NCI-H82 (cell line): ENCODE results near the gene ZDHHC4.

ENCODE experiments used
- DNase-seq: peaks from one replicate; lab custom pipeline; 2025; lab: John Stamatoyannopoulos, UW

ZDHHC4 gene

DNA sequence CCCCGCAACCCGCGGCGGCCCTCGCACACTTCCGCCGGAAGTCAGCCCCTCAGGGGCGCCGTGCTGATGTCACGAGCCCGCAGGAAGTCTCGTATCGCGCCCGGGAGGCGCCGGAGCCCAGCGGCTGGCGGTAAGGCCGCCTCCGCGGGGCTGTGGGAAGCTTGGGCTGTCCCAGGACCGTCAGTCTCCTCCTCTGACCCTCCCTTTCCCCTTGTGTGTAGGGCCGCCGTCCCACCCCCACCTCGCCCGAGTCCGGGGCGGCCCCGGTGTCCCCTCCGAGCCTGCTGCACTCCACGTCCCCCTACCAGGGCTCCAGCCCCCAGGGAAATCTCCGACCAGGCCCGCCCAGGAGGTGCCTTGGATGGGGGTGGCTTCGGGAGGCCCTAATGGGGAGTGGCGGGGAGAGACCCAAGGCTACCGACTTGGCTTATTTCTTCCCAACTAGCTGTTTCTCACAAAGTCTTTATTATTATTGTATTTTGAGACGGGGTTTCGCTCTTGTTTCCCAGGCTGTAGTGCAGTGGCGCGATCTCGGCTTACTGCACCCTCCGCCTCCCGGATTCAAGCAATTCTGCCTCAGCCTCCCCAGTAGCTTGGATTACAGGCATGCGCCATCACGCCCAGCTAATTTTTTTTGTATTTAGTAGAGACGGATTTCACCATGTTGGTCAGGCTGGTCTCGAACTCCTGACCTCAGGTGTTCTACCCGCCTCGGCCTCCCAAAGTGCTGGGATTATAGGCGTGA lies at the start of gene ZDHHC4:
ZDHHC4 (plus strand) TSS at position 86 of the 745 bp plus-strand sequence. CDS start 3,108 bp downstream, outside the sequence.
- DNase-seq = peak; percentile 90

DNA sequence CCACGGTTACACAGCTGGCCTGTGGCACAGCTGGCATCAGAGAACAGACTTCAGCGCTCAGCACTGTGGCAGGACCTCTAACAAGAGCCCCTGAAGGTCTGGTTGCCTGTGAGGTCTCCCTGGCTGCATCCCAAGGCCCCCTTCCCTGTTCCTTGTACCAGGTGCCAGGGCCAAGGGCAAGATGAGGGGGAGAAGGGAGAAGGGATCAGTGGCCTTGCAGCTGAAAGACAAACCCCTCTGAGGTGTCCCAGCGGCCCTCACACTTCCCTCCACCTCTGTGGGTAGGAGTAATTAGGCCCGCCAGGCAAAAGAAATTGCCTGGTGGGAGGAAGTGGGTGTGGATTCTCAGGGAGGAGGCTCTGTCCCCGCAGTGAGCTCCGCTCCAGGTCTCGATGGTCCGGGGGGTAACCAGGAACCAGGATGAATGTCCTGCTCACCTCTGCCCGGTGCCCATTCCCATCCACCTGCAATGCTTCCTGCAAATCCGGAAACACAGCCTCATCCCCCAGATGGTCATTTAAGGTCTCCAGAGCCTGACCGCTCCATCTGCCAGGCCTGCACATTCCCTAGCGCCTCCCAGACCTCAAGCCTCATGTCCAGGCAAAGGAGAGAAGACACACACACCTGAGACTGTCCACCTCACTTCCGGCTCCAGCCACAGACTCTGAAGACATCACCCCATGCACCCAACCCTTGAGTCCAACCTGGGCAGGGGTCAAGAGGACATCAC lies 48.7 kb upstream of the ZDHHC4 start:
- DNase-seq = no peak

DNA sequence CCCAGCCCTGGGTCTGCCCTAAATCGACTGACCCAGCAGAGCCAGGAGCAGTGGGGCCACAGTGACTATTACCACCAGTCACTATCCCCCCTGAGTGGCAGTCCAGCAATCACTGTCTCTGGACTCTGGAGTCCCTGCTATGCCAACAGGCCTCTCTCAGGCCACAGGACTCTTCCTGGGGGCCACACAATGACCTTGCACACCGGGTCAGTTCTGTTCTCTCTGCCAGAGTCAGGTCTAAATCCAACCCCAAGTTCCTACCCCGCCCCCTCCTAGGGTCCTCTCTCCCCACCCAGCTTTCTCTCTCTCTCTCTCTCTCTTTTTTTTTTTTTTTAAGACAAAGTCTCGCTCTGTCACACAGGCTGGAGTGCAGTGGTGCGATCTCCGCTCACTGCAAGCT lies 47.6 kb upstream of the ZDHHC4 start:
- DNase-seq = no peak

DNA sequence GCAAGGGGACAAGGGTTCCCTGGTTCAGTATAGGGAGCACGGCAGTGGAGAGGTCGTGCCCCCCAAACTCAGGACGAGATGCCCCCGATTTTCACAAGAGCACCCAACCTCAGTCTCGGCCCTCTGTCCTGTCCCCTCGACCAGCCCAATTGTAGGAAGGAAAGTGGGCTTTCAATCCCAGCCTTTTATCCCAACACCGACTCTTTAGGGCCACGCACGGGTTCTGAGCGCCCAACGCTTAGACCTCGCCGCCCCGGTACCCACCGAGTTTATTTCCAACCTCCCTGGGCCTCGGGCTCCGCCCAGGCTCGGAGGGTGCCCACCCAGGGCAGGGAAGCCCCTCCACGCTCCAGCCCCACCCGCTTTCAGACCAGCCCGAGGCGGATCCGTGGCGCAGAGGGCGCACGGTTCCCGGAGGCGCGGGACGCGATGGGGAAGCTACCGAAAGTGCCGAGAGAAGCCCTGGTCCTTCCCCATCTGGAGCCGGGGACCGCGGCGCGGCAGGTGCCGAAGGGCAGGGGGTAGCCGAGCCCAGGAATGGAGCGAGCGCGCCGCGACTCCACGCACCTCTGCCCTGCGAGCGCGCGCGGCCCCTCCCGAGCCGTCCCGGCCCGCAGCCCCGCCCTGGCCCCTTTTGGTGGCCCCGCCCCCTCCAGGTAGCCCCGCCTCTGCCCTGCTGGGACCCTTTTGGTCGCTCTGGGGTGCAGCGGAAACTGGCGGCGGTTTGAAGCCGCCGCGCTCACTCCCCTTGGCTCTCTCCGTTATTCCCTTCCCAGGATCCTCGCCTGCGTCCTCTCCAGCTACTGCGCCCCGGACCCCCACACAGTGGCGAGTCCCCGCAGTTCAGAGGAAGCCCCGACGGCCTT lies 46.4 kb upstream of the ZDHHC4 start:
- DNase-seq = no peak

DNA sequence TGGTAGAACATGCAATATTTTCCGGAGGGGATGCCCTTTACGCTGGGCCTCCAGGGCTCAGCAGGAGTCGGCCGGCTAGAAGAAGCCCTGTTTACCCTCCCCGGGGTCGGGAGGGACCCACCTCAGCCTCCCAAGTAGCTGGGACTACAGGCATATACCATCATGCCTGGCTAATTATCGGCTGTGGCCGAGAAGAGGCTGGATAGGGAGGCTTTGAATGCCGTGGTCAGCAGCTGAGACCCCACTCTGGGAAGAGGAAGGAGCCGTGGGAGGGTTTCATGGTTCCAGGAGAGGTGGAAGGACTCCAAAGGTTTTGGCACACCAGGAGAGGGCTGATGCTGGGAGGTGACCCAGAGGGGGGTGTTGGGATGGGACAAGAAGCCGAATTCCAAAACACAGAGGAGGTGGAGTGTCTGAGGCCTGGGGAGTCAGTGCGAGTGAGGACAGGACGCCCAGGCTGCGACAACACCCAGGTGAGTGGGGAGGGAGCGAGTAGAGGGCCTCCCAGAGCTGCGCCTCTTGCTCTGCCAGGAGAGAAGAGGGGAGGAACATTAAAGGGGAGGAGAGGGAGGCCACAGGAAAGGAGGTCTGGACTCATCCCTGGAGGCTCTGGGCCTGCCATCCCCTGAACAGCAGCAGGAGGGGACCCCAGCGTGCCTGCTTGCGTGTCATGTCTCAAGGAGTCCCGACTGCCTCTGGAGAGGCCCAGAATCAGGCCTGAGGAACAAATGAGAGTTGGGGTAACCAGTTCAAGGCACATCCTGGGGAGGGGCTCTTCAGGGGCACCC lies 45.6 kb upstream of the ZDHHC4 start:
- DNase-seq = no peak

DNA sequence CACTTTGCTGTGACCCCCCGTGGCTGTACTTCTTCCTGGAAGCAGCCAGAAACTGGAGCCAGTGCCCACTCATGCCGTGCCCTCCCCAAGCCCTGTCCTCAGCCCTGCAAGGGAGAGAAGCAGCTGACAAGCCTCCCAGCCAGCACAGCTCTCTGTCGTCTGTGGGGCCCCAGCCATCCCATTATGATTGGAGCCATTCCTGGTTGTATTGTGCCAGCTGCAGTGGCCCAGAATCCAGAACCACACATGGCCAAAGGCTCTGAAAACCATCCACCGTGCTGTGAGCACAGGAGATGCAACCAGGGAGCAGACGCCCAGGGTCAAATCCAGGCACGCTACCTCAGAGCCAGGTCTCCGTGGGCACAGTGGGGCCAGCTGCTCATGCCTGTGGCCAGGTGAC lies 44.7 kb upstream of the ZDHHC4 start:
- no peak for DNase-seq

DNA sequence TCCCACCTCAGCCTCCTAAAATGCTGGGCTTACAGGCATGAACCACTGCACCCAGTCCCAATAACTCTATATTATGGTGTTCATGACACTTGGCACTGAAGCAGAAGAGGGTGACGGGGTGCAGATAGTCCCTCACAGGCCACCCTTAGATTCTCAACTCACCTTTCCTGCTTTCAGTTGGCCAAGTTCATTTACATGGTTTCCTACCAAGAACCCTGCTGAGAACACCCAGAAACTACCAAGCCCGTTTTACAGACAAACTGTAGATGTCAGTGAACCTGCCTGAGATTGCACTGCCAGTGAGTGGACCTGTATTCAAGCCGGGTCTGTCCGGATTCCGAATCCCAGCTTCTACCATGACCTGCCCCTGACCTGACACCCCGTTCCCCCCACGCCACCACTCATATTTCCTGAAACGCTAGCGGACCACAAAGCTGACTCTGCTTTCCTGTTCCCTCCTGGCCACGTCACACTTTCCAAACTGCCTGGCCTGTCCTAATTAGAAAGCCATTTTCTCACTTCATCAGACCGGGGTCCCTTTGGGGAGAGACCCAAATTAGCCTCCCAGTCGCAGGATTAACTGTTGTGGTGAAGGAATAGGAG lies 43.3 kb upstream of the ZDHHC4 start:
- no peak for DNase-seq

DNA sequence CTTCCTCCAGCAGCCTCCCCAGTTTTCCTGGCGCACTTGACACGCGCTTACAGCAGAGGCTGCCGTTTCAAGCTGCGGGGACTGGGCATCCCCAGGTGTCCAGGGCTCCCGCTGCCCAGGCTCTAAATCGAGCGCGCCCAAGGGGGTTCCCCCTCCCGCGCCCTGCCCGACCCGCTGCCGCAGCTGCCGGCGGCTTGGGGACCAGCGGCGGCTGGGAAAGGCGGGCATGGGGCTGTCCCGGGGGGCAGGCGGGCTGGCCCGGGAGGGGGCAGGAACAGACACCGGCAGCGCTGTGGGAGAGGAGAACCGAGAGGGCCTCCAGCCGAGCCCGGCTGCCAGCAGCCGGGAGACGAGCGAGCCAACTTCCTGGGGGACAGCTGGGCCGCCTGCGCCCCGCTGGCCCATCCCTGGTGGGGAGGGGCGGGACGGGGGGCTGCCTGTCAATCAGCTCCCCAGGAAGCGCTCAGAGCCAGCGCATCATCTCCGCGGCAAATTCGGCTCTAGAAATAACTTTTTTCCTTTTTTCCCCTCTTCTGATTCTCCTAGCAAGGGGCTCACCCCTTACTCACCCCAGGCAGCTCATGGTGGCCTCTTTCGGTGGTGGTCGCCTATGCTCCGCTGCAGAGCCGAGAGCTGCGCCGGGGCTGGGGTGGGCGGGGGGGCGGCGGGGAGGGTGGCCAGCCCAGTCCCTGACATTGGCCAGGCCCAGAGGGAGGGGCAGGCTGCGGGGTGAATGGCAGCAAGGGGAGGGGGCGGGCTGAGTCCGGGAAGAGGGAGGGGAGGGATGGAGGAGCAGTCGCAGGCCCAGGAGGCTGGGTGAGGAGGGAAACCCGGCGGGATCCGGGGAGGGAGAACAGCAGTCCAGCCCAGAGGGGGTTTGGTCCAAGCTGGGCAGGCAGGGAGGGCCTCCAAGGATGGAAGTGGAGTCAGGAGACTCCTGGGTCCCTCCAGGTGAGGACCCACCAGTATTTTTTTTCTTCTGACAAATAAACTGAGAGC lies 40.7 kb upstream of the ZDHHC4 start:
- peak; percentile 76 for DNase-seq

DNA sequence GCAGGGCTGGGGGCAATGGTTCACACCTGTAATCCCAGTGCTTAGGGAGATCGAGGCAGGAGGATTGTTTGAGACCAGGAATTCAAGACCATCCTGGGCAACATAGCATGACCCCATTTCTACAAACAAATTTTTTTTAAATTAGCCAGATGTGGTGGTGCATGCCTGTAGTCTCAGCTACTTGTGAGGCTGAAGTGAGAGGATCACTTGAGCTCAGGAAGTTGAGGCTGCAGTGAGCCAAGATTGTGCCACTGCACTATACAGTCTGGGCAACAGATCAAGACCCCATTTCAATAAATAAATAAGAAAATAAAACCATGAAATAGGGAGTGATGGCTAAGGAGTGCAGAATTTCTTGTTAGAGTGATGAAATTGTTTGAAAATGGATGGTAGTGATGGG lies 34.9 kb upstream of the ZDHHC4 start:
- no peak for DNase-seq

DNA sequence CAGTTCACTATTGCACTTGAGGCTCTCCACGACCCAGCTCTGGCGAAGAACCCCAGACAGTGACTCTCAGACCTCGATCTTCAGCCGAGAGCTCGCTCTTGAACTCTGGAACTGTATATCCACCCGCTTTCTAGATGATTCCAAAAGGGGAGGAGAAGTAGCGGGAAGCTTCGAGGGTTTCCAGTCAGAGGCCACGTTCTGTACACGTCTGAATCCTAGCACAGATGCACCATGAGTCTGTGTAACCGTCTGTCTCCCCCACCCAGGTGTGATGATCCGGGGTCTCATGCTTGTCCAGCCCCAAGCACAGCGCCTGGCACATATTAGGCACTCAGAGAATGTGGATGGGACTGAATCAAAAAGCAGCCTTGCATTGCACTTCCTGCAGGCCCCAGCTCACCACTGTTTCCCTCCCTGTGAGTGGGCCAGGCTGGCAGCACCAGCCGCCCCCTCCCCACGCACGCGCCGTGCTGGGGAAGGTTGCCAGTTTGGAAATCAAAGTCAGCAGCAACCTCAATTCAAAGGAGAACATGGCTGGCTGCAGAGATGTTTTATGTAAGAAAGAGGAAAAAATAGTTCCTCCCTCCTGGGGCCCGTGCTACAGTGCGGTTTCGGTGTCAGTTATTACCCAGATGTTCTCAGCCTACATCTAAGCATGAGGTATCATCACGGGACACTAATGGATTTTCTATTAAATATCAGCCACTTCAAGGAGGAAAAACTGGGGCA lies 31.7 kb upstream of the ZDHHC4 start:
- DNase-seq = no peak

DNA sequence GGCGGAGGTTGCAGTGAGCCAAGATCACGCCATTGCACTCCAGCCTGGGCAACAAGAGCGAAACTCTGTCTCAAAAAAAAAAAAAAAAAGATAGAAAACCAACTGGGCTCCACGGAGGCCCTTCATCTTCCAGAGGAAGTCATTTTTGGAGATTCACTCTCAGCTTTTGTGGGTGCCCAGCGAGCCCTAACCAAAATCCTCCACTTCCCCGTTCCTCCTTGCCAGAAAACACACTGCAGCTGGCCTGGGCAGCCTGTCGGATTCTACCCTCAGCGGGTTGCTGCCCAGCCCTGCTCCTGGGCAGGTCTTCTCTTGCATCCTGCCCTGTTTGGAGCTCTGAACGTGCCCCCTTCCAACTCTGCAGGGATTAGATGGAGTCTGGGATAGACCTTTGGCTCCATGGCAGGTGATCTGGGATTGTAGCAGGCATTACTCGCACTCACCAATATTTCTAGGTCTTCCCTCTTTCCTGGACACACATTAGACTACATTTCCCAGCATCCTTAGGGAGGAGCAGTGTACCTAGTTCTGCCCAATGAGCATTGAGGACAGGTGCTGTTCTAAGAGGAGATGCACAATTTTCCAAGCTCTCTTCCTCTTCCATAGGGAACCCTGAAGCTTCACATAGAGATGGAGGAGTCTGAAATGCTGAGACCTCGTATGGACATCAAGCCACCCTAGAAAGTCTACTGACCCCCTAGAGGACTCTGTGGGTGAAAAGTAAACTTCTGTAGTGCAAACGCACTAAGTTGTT lies 30.6 kb upstream of the ZDHHC4 start:
- peak; percentile 18 for DNase-seq

DNA sequence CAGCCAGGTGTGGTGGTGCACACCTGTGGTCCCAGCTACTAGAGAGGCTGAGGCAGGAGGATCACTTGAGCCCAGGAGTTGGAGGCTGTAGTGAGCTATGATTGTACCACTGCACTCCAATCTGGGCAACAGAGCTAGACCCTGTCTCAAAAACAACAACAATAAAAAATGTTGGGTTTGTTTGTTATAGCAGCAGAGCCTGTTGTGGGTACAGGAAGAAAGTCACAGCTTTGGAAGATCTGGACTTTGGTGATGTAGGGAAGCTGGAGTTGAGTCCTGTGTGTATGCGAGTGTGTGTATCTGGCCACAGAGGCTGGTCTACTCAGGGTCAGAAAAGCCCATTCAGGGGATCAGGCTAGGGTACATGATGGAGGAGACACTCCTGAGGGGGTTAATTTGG lies 29.9 kb upstream of the ZDHHC4 start:
- DNase-seq = no peak

DNA sequence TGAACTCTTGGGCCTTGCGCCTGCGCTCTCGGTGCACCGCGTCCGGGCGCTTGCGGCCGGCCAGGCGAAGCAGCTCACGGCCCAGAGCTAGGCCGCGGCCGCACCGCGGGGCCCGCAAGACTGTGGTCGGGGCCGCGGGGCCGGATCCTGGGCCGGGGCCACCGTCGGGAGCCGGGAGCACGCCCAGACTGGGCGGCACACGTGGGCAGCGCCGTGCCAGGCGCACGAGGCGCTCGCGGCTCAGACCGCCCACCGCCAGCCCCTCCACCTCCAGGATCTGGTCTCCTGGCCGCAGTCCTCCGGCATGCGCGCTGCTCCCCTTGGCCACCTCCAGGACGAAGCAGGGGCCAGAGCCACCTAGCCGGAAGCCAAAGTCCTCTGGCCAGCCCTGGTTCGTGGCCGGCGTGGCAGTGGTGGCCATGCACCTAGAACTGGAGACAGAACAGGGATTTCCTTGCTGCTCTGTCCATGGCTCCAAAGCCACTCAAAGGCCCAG lies 26.2 kb upstream of the ZDHHC4 start, which contains the start of gene GRID2IP:
GRID2IP (minus strand) TSS at position 446 of the 496 bp plus-strand sequence; CDS start at position 421, 25 bp downstream.
- DNase-seq = no peak

DNA sequence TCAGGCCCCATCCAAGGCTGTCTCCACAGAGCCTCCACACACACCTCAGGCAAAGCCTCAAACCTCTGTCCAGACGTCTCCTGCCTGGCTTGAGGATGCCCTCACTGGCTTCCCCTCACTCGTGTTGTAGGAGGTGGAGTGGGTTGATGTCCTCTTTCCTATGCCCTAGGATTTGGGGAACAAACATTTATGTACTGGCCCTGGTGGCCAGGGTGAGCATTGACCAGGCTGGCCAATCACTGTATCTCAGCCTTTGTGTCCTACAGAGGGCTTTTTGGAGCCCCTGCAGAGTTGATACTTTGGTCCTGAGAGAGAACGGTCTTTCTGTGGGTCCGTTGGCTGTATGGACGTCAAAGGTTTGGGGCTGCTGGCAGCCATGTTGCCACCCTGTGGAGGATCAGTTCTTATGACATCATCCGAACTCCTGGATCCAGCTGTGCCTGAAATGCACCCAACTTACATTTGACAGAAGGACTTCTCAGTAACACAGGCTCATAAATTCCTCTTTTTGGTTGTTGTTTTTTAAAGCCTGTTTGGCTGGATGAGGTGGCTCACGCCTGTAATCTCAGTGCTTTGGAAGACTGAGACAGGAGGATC lies 23.7 kb upstream of the ZDHHC4 start:
- DNase-seq = no peak

DNA sequence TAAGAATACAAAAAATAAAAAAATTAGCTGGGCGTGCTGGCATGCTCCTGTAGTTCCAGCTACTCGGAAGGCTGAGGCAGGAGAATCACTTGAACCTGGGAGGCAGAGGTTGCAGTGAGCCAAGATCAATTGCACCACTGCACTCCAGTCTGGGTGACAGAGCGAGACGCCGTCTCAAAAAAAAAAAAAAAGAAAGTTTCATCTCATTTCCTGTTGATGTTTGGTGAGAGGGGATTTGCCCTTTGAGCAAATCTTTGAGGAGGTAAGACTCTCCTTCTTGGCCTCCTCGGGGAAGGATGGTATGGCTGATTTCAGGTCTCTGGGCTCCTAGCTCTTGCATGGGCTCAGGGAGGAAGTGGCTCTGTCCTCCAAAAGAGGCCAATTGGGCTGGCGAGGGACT lies 22.4 kb upstream of the ZDHHC4 start:
- DNase-seq = no peak

DNA sequence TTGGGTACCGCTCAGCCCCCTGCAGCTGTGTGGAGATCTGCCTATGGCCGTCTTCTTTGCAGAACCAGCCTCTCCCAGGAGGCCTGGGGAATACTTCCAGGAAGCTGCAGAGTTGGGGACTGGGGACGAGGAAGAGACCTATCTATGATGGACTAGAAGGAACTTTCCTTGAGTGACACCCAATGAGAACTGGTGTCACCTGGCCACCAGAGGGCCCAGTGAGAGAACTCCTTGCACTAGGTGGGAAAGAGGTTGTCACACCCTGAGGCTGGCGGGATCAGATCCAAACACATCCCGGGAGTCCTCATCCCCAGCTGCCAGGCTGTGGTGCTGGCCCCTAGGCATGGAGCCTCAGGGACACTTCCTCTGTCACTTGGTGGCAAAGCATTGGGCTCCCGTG lies 21.1 kb upstream of the ZDHHC4 start:
- DNase-seq = peak; percentile 7

DNA sequence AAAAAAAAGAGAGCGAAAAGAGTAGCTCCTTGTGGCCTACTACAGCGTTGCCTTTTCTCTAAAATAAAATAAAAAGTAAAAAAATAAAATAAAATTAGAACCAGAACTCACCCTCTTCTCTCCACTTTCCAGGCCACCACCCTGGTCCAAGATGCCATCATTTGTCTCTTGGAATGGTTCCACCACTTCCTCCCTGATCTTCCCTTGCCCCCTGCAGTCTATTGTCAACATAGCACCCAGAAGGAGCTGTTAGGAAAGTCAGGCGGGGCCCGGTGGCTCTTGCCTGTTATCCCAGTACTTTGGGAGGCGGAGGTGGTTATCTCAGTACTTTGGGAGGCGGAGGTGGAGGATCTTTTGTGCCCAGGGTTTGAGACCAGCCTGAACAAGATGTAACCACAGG lies 18.4 kb upstream of the ZDHHC4 start:
- peak; percentile 81 for DNase-seq

DNA sequence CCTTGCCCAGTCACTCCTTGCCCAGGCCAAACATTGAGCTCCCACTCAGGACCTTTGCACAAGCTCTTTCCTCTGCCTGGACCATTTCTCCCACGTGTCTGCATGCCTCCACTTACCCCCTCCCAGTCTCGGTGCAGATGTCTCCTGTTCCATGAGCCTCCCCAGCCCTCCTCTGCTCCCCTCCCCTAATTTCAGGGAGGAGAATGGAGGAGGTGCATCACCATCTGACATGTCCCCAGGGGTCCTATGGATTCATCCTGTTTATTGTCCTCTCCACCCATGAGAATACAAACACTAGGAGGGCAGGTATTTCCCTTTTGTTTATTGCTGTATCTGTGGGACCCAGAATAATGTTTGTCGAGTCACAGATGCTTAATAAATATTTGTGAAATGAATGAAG lies 17.4 kb upstream of the ZDHHC4 start:
- no peak for DNase-seq
